Esophagus (tissue), 2 donors: ENCODE results near the gene PRKACG. TPM values are rescaled to one million over a fixed set of nuclear protein-coding genes. Genes with fewer than 3 reads are reported as not detected.

Experiments used
- H3K27ac ChIP-seq, 2 donors: one replicate each; pipeline ENCODE4 v1.5.1; 2013; ENCODE audit warnings: low read depth in 2 of 2, mild to moderate bottlenecking in 2 of 2, inconsistent platforms in 1 of 2, low read length in 1 of 2, moderate library complexity in 1 of 2
- H3K27me3 ChIP-seq, 2 donors: one replicate each; pipeline ENCODE4 v1.6.1; 2013; ENCODE audit warnings: low read length in 2 of 2, control low read depth in 1 of 2, mild to moderate bottlenecking in 1 of 2; ENCODE audit not compliant: insufficient read depth in 2 of 2, control insufficient read depth in 1 of 2
- H3K36me3 ChIP-seq, 2 donors: one replicate each; pipeline ENCODE4 v1.6.1; 2013; ENCODE audit warnings: low read length in 1 of 2; ENCODE audit not compliant: control insufficient read depth in 2 of 2, insufficient read depth in 2 of 2
- H3K4me1 ChIP-seq, 2 donors: one replicate each; pipeline ENCODE4 v1.6.1; 2013; ENCODE audit warnings: low read length in 1 of 2; ENCODE audit not compliant: control insufficient read depth in 2 of 2, insufficient read depth in 2 of 2
- H3K4me3 ChIP-seq, 2 donors: one replicate each; pipeline ENCODE4 v1.5.1; 2013; ENCODE audit warnings: low read length in 2 of 2, mild to moderate bottlenecking in 2 of 2, low read depth in 1 of 2, moderate library complexity in 1 of 2
- H3K9me3 ChIP-seq, 2 donors: one replicate each; pipeline ENCODE4 v1.6.1; 2013; ENCODE audit warnings: mild to moderate bottlenecking in 2 of 2, low read depth in 1 of 2, low read length in 1 of 2, moderate library complexity in 1 of 2; ENCODE audit not compliant: control insufficient read depth in 2 of 2, insufficient read depth in 1 of 2
- WGBS, 2 donors: extraction: QIAGEN DNeasy Blood & Tissue Kit; methylation state at CpG; one replicate each; pipeline ENCODE4 v1.1.7; 2013; 5-methylcytosine and 5-hydroxymethylcytosine counted together
- polyA plus RNA-seq, 2 donors: library from polyadenylated mRNA; stranded (reverse); fragments of 200-250 nt; gene quantifications; one replicate each; pipeline ENCODE4 v1.2.3, GENCODE V29; 2013
- donor health status: healthy with polysubstance abuse.
- donor health status: Bipolar disorder and iron deficiency.

Gene PRKACG
- polyA plus RNA-seq, 2 donors, result not detected

- WGBS, 2 donors, result 55 to 59% methylated on average over 5 of the region's 5 CpGs
- H3K36me3 ChIP-seq, result no peaks in the 10 kb centered on the region
- H3K27me3 ChIP-seq, result no peaks in the 10 kb centered on the region
- no peaks in the 10 kb centered on the region for H3K9me3 ChIP-seq
- no peaks in the 10 kb centered on the region for H3K4me1 ChIP-seq
- peak overlapping the region in 1 of 2 donors; percentile 13 for H3K27ac ChIP-seq
- H3K4me3 ChIP-seq, result no peak overlapping the region
Measured at GRCh38 chr9:68975365-68976043, 38.4 kb downstream of the PRKACG start.

- H3K27me3 ChIP-seq, result no peaks in the 10 kb centered on the region
- no peaks in the 10 kb centered on the region for H3K9me3 ChIP-seq
- 85 to 89% methylated on average over 3 of the region's 3 CpGs for WGBS, 2 donors
- no peaks in the 10 kb centered on the region for H3K4me1 ChIP-seq
- no peaks in the 10 kb centered on the region for H3K36me3 ChIP-seq
- no peak overlapping the region for H3K27ac ChIP-seq
- H3K4me3 ChIP-seq, result no peak overlapping the region
Measured at GRCh38 chr9:68974901-68975300, 39.0 kb downstream of the PRKACG start.

- H3K27ac ChIP-seq, result no peak overlapping the region
- no peaks in the 10 kb centered on the region for H3K36me3 ChIP-seq
- no peaks in the 10 kb centered on the region for H3K4me1 ChIP-seq
- H3K9me3 ChIP-seq, result no peaks in the 10 kb centered on the region
- H3K27me3 ChIP-seq, result no peaks in the 10 kb centered on the region
- H3K4me3 ChIP-seq, result no peak overlapping the region
- WGBS, 2 donors, result 62 to 74% methylated on average over 5 of the region's 5 CpGs
Measured at GRCh38 chr9:68974431-68974830, 39.5 kb downstream of the PRKACG start.

GRCh38 chr9:68973619-68974018 lies 40.3 kb downstream of the PRKACG start:
- no peaks in the 10 kb centered on the region for H3K36me3 ChIP-seq
- WGBS, 2 donors, result 88 to 92% methylated on average over 3 of the region's 3 CpGs
- H3K9me3 ChIP-seq, result no peaks in the 10 kb centered on the region
- no peaks in the 10 kb centered on the region for H3K4me1 ChIP-seq
- H3K4me3 ChIP-seq, result no peak overlapping the region
- no peak overlapping the region for H3K27ac ChIP-seq
- no peaks in the 10 kb centered on the region for H3K27me3 ChIP-seq

GRCh38 chr9:68970151-68970550 lies 43.8 kb downstream of the PRKACG start:
- H3K27me3 ChIP-seq, result no peaks in the 10 kb centered on the region
- no peaks in the 10 kb centered on the region for H3K9me3 ChIP-seq
- H3K4me1 ChIP-seq, result no peaks in the 10 kb centered on the region
- H3K27ac ChIP-seq, result no peak overlapping the region
- no peaks in the 10 kb centered on the region for H3K36me3 ChIP-seq
- 56 to 58% methylated on average over 2 of the region's 2 CpGs for WGBS, 2 donors
- H3K4me3 ChIP-seq, result no peak overlapping the region

GRCh38 chr9:68969538-68969937 lies 44.4 kb downstream of the PRKACG start:
- no peak overlapping the region for H3K4me3 ChIP-seq
- no peaks in the 10 kb centered on the region for H3K27me3 ChIP-seq
- no peaks in the 10 kb centered on the region for H3K9me3 ChIP-seq
- WGBS, 2 donors, result 47% methylated on average over 4 of the region's 4 CpGs
- H3K36me3 ChIP-seq, result no peaks in the 10 kb centered on the region
- no peaks in the 10 kb centered on the region for H3K4me1 ChIP-seq
- no peak overlapping the region for H3K27ac ChIP-seq

GRCh38 chr9:68967800-68968199 lies 46.1 kb downstream of the PRKACG start:
- H3K27me3 ChIP-seq, result no peaks in the 10 kb centered on the region
- H3K4me3 ChIP-seq, result no peak overlapping the region
- H3K36me3 ChIP-seq, result no peaks in the 10 kb centered on the region
- WGBS, 2 donors, result 65 to 66% methylated on average over 1 of the region's 1 CpG
- H3K4me1 ChIP-seq, result no peaks in the 10 kb centered on the region
- H3K27ac ChIP-seq, result no peak overlapping the region
- no peaks in the 10 kb centered on the region for H3K9me3 ChIP-seq

- WGBS, 2 donors, result 88 to 92% methylated on average over 1 of the region's 1 CpG
- H3K36me3 ChIP-seq, result no peaks in the 10 kb centered on the region
- no peak overlapping the region for H3K27ac ChIP-seq
- H3K27me3 ChIP-seq, result no peaks in the 10 kb centered on the region
- no peaks in the 10 kb centered on the region for H3K9me3 ChIP-seq
- no peak overlapping the region for H3K4me3 ChIP-seq
- H3K4me1 ChIP-seq, result no peaks in the 10 kb centered on the region
Measured at GRCh38 chr9:68966496-68966944, 47.4 kb downstream of the PRKACG start.

GRCh38 chr9:68964765-68965164 lies 49.1 kb downstream of the PRKACG start:
- no peak overlapping the region for H3K27ac ChIP-seq
- H3K27me3 ChIP-seq, result no peaks in the 10 kb centered on the region
- no peaks in the 10 kb centered on the region for H3K9me3 ChIP-seq
- no peaks in the 10 kb centered on the region for H3K4me1 ChIP-seq
- WGBS, 2 donors, result 67 to 77% methylated on average over 3 of the region's 3 CpGs
- H3K4me3 ChIP-seq, result no peak overlapping the region
- no peaks in the 10 kb centered on the region for H3K36me3 ChIP-seq

GRCh38 chr9:68964102-68964541 lies 49.8 kb downstream of the PRKACG start:
- H3K9me3 ChIP-seq, result no peaks in the 10 kb centered on the region
- no peak overlapping the region for H3K27ac ChIP-seq
- no peaks in the 10 kb centered on the region for H3K27me3 ChIP-seq
- H3K4me3 ChIP-seq, result no peak overlapping the region
- WGBS, 2 donors, result 41 to 44% methylated on average over 3 of the region's 3 CpGs
- H3K36me3 ChIP-seq, result no peaks in the 10 kb centered on the region
- no peaks in the 10 kb centered on the region for H3K4me1 ChIP-seq
